ENCODE data around the gene AGPAT2.
"Not testable (repeated sequence)": the region's sequence is repeated elsewhere in the genome, so short reads cannot be mapped to it uniquely, and the experiment has no call there.

AGPAT2 gene

DNA sequence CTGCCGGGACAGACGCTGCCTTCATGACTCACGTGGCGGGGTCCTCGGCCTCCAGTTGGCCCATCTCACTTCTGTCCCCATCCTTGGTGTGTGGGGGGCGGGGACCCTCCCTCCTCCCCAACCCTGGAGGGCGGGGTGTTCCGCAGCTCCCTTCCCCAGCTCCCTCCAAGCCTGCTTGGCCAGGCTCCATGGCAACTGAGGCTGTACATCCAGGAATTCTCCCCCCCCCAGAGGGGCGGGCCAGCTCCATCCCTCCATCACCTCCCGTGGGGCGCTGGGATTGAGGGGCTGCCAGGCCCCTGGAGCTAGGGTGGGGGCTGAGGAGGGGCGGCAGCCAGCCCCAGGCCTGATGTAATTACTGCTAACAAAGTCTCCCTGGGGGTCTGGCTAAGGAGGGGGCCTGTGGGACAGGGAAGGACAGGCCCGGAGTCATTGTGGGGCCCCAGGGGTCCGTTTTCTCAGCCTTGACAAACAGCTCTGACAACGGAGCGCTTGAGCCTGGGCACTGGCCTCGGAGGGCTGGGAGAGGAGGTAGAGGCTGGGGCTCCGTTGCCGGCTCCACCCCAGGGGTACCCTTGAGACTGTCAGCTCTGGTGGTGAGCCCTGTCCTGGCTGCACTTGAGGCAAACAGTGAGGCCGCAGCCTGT is 33.1 kb upstream of the AGPAT2 start:
- no peak for DNase-seq

DNA sequence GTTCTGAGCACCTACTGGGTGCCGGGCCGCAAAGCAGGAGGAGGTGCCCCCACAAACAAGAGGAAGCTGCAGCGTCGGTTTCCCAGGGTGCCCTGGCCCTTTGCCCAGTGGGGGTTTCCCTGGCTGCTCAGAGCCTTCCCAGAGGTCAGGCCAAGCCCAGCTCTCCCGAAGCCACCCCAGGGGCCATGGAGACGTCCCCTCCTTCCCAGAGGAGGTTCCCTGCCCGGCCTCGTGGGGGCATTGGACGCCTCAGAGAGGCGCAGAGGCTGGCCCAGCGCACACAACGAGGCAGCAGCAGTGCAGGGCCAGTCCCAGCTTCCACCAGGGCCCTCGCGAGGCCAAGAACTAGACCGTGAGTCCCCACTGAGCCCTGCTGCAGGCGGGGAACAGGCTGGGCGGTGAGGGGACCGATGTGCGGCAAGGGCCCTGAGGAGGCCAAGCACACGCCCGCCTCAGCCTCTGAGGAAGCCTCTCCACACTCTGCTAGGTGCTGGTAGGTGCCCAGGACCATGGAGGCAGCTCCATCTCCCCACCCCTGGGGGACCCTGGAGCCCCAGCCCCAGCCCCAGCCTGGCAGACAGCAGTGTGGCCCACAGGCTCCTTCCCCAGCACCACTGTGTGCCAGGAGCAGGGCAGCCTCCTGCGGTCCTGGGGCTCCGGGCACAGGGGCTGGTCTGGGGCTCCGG is 32.1 kb upstream of the AGPAT2 start:
- no peak for DNase-seq

DNA sequence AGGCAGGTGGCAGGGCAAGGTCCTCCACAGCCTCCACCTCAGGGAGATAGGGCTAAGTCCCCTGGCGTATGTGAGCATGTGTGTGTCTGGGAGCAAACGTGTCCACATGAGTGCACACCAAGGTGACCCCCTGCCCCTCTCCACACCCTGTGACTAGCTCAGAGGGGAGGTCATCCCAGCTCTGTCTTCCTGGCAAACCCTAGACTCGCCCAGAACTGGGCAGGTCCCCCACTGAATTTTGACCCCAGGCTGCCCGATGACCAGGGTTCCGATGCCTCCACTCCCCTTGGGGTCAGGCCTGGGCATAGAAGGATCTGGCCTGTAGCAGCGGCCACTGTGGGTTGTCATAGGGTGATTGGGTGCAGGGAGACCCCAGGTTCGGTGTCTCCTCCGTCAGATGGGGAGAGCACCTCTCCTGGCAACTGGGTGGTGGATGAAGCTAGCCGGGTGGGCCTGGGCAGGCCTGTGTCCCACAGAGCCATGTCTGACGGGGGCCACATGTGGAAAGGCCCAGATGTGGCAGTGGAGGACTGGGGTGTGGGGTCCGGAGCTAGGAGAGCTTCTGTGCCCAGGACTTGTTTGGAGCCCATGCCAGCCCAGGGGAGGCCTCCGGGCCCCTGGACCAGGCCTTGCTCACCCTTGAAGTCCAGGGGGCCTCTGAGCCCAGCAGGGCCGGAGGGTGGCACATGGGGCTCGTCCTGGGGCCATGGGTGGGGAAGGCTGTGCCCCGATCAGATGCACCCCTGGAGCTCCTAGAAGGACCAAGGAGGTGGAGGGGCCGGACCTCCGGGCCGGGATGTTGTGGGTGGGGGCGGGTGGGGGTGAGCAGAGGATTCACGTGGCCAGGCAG is 31.3 kb upstream of the AGPAT2 start:
- no peak for DNase-seq

DNA sequence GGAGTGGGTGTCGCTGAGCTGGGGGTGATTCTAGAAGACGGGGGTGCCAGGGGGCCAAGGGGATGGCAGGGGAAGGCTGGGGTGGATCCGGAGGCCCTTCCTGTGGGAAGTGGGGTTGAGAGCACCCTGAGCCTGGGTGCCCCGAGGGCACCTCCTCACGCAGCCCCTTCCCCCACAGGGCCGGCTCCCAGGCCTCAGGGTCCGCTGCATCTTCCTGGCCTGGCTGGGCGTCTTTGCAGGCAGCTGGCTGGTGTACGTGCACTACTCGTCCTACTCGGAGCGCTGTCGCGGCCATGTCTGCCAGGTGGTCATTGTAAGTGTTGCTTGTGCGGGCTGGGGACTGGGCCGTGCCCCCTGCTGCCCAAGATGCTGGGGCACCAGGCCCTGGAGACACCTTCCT is 30.1 kb upstream of the AGPAT2 start:
- DNase-seq: no peak

DNA sequence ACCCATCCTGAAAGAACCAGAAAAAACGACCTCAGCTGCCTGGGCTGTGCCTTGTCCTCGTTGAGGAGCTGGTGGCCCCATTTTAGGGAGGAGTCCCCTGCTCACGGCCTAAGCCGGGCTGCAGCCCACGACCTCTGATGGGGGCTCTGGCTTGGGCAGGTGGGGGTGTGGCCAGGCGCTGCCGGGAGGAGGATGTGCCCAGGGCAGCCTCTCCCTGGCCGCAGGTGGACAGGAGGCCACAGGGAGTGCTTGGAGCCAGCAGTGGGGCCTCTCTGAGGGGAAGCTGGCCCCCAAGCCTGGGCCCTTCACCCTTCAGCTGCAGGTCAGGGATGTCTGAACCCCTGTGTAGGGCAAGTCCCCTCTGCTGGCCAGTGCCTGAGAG is 27.6 kb upstream of the AGPAT2 start:
- no peak for DNase-seq

DNA sequence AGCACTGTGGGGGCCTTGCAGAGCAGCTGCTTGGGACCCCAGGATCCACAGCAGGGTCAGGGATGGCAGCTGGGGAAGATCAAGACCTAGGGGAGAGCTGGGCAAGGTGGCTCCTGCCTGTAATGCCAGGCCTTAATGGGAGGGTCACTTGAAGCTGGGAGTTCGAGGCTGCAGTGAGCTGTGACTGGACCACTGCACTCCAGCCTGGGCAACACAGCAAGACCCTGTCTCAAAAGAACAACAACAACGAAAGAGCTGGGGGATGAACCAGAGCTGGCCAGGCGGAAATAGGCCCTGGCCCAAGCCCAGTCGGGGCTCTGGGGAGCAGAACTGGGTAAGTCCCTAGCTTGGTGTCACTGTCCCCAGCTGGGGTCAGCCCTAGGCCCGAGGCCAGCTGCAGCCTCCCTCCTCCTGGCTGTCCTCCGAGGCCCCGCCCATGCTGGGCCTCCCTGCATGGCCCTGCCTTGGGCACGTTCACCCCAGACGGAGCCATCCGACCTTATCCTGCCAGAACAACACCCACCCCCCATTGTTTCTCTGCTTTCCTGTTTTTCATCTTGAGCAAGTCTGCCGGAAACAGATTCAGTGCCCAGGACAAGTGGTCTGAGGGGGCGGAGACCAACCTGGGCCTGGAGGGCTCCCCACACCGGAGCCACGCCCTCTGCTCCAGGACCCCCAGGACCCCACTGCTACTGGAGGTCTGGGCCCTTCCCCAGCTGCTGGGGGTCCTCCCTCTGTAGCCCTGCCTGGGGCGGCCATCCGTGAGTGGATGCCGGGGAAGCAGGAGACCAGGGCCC is 27.0 kb upstream of the AGPAT2 start:
- DNase-seq: no peak

DNA sequence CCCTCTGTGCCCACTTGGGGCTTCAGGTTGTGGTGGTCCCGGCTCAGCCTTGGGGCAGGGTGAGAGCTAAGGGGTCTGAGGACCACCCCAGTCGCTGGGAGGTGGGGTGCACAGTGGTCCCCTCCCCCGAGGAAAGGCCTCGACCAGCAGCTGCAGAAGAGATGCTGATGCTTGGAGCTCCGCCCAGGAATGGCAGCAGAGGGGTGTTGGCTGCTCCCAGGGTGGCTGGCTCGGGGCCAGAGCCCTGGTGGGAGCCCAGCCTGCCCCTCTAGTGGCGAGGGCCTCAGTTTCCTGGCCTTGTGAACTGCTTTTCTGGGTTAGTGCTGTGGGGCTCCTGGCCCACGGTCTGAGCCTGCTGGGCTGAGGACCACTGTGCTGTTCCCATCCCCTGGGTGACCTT is 26.3 kb upstream of the AGPAT2 start:
- peak in 1 of 2 experiments; percentile 52 for DNase-seq

DNA sequence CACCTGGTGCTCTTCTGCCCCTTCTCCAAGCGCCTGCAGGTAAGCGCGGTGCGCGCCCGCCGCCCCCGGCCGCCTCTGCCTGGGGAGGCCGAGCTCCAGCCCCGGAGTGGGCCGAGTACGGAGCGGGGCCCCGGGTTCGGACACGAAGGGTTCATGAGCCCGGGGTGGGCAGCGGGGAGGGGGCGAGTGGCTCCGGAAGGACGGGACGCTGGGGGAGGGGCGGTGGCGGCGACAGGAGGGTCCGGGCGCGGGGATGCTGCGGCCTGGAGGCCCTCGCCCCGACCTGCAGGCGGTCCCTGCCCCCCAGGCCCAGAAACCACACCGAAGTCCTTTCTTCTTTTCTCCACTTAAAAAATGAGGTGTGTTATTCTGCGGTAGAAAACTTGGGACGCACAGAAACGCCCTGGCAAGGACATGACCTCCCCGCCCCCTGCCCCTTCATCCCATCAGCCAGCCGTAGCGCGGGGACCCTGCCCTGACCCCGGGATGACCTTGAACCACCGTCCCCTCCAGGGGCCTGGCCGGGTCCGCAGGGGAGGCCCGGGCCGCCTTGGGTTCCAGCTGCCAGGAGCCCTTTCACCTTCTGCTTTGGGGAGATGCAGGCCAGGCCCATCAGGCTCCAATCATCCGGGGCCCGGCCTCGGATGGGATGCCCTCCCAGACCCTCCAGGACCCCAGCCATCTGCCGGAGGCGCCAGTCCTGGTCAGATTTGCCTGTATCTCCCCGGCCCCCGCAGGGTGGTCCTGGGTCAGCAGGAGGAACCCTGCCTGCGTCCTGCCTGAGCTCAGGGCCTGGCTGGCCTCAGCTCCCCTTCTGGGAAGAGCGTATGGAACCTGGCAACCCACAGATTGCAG is 25.7 kb upstream of the AGPAT2 start:
- no peak for DNase-seq

DNA sequence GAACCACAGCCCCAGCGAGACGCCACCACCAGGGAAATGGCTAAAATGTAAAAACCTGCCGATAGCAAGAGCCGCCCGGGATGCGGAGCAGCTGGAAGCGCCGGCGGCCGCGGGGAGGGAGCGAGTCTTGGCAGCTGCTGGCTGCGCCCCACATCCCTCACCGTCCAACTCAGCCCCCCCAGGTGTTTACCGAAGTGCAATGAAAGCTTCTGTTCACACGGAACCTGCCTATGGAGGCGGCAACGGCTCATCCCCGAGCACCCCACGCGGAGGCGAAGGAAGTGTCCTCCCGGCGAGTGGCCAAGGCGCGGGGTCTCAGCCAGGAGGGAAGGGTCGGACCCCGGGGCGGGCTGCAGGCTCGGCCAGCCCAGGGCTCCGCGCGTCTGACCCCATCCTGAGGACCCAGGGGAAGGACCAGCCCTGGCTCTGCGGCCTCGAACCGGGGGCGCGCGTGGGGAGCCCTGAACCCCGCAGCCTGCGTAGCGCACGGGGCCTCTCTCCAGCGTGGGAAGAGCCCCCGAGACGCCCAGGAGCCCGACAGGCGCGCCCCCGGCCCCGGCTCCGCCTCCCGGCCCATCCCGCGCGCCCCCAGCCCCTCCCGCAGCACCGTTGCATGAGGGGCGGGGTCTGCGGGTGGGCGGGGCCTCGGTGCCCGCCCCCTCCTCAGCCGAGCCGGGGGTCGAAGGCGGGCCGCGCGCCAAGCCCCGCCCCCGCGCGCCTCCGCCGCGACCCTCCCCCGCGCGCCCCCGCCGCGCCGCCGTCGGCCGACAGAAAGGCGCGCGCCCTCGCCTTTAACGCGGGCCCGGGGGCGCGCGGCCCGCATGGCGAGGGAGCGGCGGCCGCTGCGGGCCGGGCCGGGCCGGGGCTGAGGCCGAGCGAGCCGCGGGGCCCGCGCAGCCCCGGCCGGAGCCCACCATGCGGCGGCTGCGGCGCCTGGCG is 24.8 kb upstream of the AGPAT2 start, which contains the start of gene DIPK1B:
Gene DIPK1B (plus strand): TSS at position 822 of the 939 bp plus-strand sequence. CDS start 94 bp downstream, at position 916.
- peak in 1 of 2 experiments; percentile 22 for DNase-seq

DNA sequence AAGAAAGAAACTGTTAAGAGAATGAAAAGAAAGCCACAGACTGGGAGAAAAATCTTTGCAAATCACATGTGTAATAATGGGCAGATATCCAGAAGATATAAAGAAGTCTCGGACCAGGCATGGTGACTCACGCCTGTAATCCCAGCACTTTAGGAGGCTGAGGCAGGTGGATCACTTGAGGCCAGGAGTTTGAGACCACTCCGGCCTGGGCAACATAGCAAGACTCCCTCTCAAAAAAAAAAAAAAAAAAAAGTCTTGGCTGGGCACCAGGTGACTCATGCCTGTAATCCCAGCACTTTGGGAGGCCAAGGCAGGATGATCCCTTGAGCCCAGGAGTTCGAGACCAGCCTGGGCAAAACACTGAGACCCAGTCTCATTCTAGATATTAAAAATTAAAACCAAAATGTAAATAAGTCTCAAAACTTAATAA is 24.0 kb upstream of the AGPAT2 start:
- not testable (repeated sequence) for DNase-seq

DNA sequence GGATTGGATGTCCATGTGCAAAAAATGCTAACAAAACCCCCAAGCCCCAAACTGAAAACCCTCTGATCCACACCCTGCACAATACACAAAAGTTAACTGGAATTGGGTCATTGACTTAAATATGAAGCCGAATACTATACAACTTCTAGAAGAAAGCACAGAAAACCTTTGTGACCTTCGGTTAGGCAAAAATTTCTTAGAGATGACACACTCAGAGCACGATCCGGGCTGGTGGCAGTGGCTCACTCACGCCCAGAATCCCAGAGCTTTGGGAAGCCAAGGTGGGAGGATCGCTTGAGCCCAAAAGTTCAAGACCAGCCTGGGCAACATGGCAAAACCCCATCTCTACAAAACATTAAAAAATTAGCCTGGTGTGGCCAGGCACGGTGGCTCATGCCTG is 23.3 kb upstream of the AGPAT2 start:
- no peak for DNase-seq

DNA sequence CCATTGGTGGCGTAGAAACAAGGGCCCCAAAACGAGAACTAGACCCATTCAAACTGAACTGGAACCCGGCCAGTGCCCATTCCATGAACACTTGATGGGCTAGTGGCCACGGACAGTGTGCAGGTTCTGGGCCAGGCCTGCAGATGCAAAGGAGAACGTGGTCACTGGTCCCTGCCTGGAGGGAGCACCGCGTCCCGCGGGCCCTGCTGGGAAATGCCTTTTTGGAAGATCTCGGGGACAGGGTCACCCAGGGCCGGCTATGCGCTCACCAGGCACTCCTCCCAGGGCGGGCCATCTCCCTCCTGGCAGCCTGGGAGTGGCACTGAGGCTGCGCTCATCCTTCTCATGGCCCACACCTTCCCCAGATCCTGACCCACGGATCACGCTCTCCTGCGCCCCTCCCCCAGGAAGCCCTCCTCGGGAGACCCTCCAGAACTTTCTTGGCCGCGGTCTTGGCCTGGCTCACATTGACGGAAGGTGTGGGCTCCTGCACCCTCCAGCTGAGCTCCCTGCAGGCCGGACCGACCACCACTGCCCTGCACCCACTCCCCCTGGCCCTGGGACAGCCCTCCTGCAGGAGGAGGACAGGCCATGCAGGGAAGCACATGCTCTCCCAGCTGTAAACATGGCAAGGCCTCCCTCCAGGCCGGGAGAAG is 22.3 kb upstream of the AGPAT2 start:
- DNase-seq: no peak

DNA sequence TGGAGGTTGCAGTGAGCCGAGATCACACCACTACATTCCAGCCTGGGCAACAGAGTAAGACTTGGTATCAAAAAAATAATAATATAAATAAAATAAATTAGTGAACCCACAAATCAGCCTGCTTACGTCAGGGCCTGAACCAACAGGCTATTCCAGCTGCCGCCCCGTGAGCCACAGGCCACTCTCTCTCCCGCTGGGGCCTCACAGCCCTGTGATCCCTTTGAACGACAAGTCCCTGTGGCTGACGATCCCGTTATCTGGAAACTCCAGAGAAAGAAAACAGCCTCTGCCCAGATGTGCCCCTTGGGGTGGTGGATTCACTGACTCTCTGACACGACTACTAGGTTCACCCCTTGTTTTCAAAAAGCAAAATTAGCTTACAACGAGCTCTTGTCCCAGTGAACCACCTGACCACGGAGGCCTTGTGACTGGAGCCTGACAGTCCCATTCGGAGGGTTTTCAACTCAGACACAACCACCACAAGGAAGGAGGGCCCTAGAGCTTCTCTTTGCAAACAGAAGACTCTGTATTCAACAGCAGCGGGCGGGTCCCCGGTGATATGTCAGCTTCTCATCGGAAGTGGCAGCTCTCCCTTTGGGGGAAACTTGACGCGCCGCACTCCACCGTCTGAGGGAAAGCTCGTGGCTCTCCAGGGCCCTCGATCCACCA is 20.7 kb upstream of the AGPAT2 start:
- DNase-seq: no peak

DNA sequence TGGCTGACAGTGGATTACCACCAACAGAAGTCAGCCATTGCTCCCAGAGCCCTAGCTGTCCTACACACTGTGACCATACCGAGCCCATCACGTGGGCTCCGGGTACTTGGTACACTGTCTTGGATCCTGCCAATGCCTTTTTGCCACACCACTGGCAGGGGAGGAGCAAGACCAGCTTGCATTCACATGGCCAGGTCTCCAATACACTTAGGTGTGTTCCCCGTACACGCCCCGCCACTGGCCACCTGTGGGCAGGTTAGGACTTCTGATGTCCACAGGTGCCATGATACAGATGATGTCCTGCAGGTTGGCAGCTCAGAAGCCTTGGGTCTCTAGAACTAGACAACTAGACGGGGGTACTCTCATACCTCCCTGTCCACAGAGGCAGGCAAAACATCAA is 19.8 kb upstream of the AGPAT2 start:
- DNase-seq: no peak

DNA sequence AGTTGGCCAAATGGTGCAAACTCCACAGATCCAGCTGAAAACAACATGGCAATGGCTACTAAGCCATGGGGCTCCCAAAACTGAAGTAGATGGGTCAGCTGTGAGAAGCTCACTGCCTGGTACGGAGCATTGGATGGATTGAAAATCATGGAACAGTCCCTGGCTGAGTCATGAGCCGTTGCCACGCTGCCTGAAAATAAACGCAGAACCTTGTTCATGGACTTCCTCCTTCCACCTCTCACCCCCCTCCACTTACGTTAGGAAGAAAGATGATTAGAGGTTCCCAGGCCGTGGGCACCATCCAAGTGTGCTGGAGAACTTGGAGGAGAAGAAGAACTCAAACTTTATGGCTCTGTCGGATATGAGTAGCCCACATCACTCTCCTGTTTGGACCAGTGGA is 18.3 kb upstream of the AGPAT2 start:
- DNase-seq: no peak

DNA sequence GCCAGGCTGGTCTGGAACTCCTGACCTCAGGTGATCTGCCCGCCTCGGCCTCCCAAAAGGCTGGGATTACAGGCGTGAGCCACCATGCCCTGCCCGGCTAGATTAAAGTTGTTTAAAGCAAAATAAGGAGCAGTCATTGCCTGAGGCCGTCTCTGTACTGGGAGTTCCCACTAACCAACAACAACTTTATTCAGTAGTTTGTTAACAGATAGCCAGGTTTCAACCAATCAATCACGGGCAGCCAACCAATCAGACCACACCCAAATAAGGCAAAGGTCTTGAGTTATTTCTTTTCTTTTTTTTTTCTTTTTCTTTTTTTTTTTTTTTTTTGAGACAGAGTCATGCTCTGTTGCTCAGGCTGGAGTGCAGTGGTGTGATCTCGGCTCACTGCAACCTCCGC is 17.5 kb upstream of the AGPAT2 start:
- DNase-seq: not testable (repeated sequence)

DNA sequence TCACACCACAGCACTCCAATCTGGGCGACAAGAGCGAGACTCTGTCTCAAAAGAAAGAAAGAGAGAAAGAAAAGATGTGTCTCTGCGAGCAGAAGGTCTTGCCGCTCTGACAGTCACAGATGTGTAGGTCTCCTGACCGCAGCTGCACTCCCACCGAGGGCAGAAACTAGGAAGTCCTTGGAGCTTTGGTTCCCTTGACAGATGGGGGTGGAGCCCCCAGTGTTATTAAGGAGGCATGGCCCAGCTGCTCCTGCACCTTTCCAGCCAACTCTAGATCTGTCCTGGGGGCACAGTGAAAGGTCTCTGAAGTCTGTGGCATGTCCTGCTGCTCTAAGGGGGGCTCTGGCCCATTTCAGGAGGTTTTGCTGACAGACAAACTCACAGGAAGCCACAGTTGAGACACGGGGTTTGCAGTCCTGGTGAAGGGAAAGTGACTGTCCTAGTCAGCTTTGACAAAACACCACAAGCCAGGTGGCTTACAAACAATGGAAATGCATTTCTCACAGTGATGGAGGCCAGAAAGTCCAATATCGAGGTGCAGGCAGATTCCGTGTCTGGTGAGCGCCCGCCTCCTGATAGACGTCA is 16.1 kb upstream of the AGPAT2 start:
- no peak for DNase-seq

DNA sequence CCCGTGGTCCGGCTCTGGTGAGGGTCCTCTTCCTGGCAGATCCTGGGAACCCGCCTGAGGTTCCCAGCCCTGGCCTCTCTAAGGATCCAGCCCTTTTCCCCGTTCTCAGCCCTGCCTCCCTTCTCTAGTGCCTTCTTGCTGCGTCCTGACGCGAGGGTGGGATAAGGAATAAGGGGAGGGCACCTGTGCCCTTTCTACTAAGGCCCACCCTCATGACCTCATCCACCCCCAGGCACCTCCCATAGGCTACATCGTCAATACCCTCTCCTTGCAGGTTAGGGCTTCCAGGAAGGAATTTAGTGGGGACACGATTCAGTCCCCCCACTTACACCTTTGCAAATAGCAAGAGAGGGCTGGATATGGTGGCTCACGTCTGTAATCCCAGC is 14.4 kb upstream of the AGPAT2 start:
- no peak for DNase-seq

DNA sequence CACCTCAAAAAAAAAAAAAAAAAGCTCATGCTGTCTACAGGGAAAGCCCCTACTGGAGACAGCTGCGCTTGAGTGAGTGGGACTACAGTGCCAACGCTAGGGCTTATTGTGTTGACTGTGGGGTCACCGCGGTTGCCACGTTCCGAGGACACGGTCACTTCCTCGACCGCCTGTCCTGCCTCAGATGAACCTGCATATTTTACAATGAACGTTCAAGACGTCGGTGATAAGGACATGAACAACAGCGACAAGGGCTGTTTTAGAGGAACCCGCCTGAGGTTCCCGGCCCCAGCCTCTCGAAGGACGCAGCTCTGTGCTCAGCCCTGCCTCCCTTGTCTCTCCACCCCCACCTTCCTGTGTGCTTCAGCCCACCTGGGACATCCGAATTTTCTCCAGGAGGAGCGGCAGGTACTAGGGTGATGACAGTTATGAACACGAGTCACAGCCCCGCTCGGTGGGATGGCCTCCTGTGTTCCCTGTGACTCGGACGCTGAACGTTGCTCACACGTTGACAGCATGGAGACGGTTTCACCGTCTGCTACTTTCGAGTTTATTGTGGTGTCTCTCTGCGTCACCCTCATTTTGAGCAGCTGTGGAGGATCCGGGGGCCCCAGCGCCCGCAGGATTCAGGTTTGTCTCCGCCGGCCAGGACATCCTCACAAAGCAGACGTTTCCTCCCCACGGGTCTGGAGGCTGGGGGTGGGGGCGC is 13.9 kb upstream of the AGPAT2 start:
- no peak for DNase-seq

Data from NCI-H446 (cell line).